ENCODE data around the gene GATD1.

GATD1 gene

GRCh38 chr11:777288-778255 lies at the start of gene GATD1:
Gene GATD1 (minus strand): TSS chr11:777487. CDS start chr11:777462, 25 bp downstream.
- DNase-seq, result peak; percentile 91 to 94

- no peak for DNase-seq
These were observed 49.5 kb upstream of the GATD1 start for GRCh38 chr11:826836-827145.

GRCh38 chr11:826227-826621 lies 48.9 kb upstream of the GATD1 start:
- DNase-seq, result no peak

GRCh38 chr11:825366-826226 lies 48.3 kb upstream of the GATD1 start:
- no peak for DNase-seq

GRCh38 chr11:824942-825341 lies 47.7 kb upstream of the GATD1 start:
- no peak for DNase-seq

GRCh38 chr11:824292-824880 lies 47.1 kb upstream of the GATD1 start:
- DNase-seq, result no peak

GRCh38 chr11:823441-824291 lies 46.4 kb upstream of the GATD1 start:
- DNase-seq, result no peak

- DNase-seq, result peak in 1 of 2 donors; percentile 35
These were observed 44.5 kb upstream of the GATD1 start for GRCh38 chr11:821512-822371.

GRCh38 chr11:820655-821511 lies 43.6 kb upstream of the GATD1 start:
- peak in 1 of 2 donors; percentile 58 for DNase-seq

GRCh38 chr11:819943-820649 lies 42.8 kb upstream of the GATD1 start:
- peak; percentile 95 to 96 for DNase-seq

- peak; percentile 92 to 95 for DNase-seq
These were observed 42.0 kb upstream of the GATD1 start for GRCh38 chr11:819129-819931.

- no peak for DNase-seq
These were observed 41.3 kb upstream of the GATD1 start, which contains the start of gene PNPLA2 for GRCh38 chr11:818396-819128. Gene PNPLA2 (plus strand): TSS chr11:818914. CDS start chr11:819719, 805 bp downstream.

GRCh38 chr11:816433-816779 lies 39.1 kb upstream of the GATD1 start:
- DNase-seq, result no peak

GRCh38 chr11:815675-816432 lies 38.6 kb upstream of the GATD1 start:
- DNase-seq, result no peak

GRCh38 chr11:813456-814096 lies 36.3 kb upstream of the GATD1 start:
- DNase-seq, result no peak

- DNase-seq, result no peak
These were observed 35.8 kb upstream of the GATD1 start for GRCh38 chr11:813072-813455.

GRCh38 chr11:812390-812789 lies 35.1 kb upstream of the GATD1 start:
- DNase-seq, result no peak

Measured in CD4-positive, alpha-beta T cell treated with Interferon alpha-2 for 1 hour (primary cell).